TTC549 (cell line): Measurements from ENCODE around the gene ETNK1.
"Not testable (repeated sequence)": the region's sequence is repeated elsewhere in the genome, so short reads cannot be mapped to it uniquely, and the experiment has no call there.

Experiments used
- FAIRE-seq: peaks from 2 replicates; lab custom pipeline; 2012; peaks lifted over from hg19 to GRCh38; lab: Jason Lieb, UNC

Gene ETNK1

DNA sequence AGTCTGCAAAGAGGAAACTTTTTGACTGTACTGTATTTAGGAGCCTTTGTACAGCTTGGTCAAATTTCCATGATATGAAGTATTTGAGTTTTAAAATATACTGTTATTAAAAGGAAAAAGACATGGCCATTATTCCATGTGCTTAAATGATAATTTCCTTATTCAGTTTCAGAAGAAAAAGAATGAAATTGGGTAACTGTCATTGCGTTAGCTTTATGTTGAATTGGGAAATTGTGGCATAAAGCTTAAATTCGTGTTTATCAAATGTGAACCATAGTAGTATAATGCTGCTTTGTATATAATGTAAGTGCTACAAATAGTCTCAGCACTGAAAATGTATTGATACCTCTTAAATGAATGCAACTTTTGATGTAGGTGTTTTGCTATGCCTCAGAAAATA lies 64.9 kb downstream of the ETNK1 start:
- FAIRE-seq = no peak

DNA sequence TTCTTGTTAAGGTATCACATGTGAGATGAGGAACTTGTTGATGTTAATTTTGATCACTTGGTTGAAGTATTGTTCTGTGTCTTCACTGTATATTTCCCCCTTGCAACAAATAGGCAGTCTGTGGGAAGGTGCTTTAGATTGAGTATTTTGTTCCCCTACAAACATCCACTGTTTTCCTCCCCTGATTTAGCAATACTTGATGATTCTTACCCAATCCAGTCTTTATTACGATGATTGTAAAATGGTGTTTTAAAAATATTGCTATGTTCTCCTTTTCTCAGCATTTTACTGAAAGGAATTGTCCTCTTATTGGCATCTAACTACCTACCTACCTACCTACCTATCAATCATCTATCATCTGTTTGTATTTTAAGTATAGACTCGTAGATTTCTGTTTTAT lies 66.3 kb downstream of the ETNK1 start:
- no peak for FAIRE-seq

DNA sequence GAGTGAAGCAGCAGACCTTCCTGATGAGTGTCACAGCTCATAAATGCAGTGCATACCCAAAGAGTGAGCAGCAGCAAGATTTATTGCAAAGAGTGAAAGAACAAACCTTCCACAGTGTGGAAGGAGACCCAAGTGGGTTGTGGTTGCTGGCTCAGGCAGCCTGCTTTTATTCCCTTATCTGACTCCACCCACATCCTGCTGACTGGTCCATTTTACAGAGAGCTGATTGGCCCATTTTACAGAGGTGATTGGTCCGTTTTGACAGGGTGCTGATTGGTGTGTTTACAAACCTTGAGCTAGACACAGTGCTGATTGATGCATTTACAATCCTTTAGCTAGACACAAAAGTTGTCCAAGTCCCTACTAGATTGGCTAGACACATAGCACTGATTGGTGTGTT lies 67.5 kb downstream of the ETNK1 start:
- not testable (repeated sequence) for FAIRE-seq

DNA sequence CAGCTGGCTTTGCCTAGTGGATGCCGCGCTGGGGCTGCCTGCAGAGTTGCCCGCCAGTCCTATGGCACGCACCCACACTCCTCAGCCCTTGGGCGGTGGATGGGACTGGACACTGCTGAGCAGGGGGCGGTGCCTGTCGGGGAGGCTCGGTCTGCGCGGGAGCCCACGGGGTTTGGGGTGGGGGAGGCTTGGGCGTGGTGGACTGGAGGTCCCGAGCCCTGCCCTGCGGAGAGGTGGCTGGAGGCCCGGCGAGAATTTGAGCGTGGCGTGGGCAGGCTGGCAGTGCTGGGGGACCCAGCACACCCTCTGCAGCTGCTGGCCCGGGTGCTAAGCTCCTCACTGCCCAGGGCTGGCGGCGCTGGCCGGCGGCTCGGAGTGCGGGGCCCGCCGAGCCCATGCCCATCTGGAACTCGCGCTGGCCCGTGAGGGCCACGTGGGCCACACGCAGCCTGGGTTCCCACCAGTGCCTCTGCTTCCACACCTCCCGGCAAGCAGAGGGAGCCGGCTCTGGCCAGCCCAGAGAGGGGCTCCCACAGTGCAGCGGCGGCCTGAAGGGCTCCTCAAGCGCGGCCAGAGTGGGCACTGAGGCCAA lies 68.1 kb downstream of the ETNK1 start:
- no peak for FAIRE-seq

DNA sequence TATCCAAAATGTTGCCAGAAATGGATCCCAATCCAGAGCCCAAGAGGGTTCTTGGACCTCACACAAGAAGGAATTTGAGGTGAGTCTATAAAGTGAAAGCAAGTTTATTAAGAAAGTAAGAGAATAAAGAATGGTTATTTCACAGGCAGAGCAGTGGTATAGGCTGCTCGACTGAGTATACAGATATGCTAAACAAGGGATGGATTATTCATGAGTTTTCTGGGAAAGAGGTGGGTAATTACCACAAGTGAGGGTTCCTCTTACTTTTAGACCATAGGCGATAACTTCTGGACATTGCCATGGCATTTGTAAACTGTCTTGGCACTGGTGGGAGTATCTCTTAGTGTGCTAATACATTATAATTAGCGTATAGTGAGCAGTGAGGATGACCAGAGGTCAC lies 73.6 kb downstream of the ETNK1 start:
- no peak for FAIRE-seq

DNA sequence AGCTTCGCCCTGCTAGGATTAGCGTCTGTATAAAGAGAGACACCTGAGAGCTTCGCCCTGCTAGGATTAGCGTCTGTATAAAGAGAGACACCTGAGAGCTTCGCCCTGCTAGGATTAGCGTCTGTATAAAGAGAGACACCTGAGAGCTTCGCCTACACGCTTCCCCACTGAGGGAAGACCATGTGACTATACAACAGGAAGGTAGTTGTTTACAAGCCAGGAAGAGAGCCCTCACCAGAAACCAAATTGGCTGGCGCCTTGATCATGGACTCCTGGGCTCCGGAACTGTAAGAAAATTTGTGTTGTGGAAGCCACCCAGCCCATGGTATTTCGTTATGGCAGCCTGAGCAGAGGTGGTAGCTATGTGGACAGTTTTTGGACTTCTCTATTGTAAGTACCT lies 74.7 kb downstream of the ETNK1 start:
- not testable (repeated sequence) for FAIRE-seq

DNA sequence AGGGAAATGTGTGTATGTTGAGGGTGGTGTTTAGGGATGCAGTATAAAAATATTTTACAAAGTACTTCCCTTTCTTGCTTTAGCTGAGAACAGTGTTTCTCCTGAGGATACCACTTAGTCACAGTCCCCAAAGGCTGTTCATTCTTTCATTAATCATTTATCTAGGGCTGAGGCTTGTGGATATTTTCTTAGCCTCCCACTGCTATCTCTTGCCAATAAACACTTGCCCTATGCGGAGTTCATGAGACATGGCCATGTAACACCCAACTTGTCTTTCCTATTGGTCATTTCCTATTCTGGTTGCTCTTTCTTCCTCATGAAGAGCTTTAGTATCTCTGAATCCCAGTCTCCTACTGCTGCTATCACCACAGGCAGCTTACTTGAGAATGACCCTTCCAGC lies 75.1 kb downstream of the ETNK1 start:
- FAIRE-seq = no peak

DNA sequence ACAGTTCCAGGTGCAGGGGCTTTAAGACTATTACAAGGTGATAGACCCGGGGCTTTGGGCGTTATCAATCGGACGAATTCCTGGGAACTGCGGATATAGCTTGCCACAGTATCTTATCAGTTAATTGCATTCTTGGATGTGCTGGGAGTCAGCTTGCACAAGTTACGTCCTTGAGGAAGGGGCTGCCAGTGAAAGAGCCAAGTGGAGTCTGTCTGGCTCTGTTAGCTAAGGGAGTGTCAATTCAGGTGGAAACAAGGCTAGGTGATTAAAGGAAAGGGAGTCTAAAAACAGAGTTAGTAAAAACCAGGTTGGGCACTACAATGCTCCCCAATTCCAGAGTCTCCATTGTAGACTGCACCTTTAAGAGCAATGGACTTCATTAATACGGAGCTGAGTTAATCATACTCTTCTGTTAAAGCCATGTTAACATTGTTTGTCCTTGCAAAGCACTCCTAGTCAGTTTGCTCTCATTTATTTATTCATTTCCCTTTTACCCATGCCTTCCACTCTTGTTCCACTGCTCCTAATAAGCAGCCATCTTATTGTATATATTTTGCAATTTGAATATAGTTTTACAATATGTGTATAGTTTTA lies 76.3 kb downstream of the ETNK1 start:
- FAIRE-seq = not testable (repeated sequence)

DNA sequence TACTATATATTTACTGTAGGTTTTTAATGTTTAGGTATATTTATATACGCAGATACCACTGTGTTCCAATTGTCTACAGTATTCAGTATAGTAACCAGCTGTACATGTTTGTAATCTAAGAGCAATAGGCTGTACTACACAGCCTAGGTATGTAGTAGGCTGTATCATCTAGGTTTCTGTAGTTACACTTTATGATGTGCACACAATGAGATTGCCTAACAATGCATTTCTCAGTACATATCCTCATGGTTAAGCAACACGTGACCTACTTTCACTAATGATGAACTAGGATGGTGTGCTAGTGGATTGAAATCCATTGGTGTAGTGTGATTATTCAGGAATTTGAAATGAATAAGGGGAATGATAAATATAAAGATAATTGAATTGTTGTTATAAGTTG lies 77.7 kb downstream of the ETNK1 start:
- no peak for FAIRE-seq

DNA sequence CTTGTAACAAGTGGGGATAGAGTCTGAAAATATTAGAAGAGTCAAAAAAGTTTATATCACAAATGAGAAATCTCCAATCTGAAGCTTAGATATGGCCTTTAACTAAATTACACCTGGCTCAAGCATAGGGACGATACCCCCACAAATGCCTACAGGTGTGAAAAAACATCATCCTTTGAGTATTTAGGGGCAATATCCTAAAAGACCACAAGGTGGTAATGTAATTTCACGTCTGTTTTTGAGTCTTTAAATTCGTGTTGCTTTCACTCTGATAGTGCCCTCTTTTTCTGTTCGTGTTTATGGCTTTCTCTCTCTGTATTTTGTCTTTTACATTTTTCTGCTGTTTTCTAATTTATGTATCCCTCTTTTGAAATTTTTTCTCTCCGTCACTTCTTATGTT lies 84.3 kb downstream of the ETNK1 start:
- FAIRE-seq = no peak

DNA sequence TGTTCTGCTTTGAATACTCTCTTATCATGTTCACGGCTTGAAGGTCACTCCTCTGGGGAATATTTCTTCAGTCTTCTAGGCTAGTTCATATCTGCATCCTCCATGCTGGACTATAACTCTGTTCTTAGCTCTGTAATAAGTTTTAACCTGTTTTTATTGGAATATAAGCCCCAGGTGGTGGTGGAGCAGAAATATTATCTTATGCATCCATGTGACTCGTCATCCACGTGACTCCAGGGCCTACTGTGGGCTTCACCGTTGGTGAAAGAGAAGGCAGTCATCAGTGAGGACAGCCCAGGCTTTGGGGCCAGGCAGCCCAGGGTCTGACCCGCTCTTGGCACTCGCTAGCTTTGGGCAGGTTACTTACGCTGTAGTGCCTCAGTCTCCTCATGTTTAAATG lies 87.1 kb downstream of the ETNK1 start:
- no peak for FAIRE-seq

DNA sequence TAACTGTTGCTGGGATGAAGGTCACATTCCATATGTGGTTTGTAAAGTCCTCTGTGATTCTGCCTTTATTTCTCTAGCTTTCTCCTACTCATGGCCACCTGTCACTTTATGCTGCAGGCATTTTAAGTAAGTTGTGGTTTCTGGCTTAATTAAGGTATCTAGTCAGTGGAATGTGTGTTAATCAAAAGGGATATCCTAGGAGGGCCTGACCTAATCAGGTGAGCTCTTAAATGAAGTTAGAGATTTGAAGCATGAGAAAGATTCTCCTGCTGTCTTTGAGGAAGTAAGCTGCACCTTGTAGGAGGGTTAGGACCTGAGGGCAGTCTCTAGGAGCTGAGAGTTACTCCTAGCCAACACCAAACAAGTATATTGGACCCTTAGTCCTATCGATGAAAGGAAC lies 90.3 kb downstream of the ETNK1 start:
- FAIRE-seq = no peak

DNA sequence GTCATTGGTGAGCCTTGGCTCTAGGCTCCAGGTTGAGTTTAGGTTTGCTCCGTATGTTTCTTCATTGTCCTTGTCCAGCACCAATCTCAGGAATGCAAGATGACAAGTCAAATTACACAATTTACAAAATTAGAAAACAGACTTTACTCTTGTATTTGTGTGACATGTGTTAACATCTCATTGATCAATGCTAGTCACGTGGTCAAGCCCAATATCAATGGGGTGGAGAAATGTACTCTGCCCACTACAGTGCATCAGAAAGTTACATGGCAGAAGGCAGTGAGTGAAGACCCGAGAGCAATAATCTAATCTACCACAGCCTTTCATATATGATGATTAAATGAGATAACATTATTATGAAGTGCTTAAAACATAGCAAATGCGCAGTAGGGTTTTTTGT lies 94.8 kb downstream of the ETNK1 start:
- FAIRE-seq = no peak

DNA sequence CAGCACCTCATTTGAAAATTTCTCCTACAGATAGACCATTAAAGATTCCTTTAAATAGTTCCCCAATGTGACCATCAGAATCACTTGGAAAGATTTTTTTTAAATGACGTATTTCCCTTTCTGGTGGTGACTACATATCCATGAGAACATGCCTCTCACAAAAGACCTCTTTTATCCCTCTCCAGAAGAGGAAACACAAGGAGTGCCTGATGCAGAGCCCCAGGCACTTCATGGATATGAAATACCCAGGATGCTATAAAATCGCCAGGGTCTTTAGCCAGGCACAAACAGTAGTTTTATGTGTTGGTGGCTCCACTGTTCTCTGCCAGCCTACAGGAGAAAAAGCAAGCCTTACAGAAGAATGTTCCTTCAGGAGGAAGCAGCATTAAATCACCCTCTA lies 97.1 kb downstream of the ETNK1 start:
- FAIRE-seq = no peak

DNA sequence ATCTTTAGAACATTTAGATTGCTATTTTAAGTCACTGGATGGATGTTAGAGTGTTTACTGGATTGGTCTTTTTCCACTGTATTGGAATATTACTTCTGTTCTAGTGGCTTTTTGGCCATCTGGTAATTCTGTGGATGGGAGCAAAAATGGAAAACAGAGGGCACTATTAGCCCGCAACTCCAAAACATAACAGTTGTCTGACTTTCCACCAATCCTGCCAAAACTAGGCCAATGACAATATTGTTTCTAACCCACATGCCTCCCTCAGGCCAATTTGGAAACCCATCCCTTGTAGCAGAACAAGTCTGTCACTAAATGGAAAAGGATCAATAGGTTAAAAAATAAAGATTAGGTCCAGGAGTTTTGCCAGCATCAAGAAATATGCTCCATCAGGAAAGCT lies 97.8 kb downstream of the ETNK1 start:
- FAIRE-seq = no peak

DNA sequence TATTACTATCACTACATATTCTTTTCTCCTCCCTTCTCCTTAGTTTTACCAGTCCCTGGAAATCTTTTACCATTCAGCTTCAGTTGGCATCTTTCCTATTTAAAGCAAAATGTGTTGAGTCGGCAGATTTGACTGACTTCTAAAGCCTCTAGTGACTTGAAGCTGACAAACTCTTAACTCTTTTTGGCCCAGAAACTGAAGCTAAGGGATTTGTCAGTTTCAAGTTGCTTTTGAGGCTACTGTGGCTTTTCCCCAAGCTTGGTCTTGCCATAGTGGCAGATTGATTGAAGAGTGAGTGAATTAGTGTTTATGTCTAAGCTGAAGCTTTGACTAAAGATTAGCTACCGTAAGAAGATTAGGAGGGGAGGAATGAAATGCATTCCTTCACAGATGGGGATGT lies 104.0 kb downstream of the ETNK1 start:
- FAIRE-seq = no peak

DNA sequence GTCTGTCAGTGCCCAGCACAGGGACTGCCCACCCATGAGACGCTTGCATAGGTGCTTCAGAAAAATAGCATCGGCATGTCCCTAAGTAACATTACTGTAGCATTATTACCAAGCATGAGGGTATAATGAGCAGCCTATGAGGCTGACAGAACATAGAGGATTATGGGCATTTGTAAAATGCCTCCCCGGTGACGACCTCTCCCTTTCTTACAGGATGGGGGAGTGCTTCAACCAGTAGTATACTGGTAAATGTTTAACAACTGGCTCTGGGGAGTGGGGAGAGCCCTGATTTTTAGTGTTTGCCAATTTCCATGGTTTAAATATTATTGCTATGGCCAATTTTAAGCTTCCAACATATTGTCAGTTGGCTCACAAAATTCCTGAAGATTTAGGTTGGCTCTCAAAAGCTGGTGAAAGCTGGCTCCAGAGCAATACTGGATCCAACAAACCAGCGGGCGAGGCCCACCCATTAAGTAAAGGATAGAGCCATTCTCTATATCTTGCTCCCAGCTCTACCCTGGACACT lies 104.5 kb downstream of the ETNK1 start:
- FAIRE-seq = no peak

DNA sequence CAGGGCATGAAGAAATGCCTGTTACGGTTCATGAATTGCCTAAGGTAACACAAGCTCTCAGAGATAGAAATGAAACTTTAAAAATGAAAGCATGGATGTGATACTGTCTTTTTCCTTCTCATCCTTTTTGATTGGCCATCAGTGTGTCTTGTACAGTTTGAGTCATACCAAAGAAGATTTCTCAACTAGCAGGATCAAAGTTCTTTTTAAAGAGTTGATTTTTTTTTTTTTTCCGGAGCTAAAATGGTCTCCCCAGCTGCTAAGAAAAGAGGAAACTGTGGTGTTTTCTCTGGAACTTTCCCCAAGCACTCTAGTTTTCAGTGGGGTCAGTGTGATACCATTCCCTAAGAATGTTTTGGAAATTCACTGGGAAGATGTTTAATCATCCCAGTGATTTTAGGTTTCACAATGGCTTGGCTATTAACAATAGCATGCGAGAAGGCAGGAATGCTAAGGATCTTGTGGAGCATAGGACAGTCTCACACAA lies 105.0 kb downstream of the ETNK1 start:
- no peak for FAIRE-seq

DNA sequence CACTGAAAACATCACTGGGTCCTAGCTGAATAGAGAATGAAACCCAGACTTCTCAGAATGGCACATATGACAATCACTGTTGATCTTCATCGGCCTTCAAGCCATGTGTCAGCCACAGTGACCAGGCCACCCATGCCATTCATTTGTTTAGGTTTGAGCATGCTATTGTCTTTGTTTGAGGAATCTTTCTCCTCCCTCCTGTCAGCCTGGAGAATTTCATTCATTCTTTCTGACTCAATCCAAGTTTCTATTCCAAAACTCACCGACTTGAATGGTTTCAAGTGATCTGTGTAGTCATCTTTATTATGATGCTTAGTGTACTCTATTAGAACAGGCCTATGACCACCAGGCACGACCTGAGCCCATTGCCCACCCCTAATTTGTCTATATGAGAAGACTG lies 106.3 kb downstream of the ETNK1 start:
- no peak for FAIRE-seq

DNA sequence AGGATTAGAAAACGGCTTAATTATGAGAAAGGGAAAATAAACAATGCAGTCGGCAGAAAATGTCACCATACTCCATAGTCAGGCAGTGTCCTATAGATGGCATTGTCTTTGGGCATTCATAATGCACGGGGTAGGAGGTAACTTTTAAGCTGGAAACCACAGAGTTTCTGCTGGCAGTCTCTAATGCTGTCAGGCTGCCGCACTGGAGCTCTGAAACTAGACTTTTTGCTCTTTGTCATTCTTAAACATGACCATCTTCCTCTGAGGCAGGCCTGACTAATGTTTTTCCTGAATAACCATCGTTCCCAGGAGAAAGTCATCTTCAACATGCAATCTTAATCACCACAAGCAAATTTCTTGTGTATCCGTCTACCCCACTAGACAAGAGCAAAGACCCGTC lies 108.8 kb downstream of the ETNK1 start:
- no peak for FAIRE-seq

DNA sequence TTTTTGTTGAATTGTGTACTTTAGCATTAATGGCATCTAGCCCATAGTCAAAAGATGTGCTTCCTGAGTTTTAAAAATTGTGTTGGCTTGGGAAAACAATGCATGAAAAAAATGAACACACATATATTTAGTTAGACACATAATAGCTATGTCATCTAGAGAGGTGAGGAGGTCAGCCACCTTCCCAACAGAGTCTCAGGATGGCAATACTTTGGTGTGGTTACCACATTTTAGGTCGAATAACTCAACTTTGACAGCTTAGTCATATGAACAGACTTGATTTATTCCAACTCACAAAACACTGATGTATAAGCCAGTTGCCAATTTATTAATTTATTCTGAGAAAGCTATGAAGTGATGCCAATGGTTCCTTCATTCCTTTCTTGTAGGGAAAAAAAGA lies 114.0 kb downstream of the ETNK1 start:
- no peak for FAIRE-seq
